ENCODE measurements around the gene LRFN4. TPM values are rescaled to one million over a fixed set of nuclear protein-coding genes. Genes with fewer than 3 reads are reported as not detected.

Gene LRFN4
- total and polyA plus RNA-seq, 10 donors, result 3.3 to 12.0 (median 8.0) TPM

- 91 to 95% (median 94%) methylated on average over 27 to 39 of the region's 39 CpGs for WGBS, 5 donors
- Histone ChIP-seq H3K4me3 (no peak overlapping the region), H3K27me3 (replicated peaks in 1 of 7) (no peaks in the 10 kb centered on the region), H3K36me3 (peaks cover 0 to 16% (median 0%) of the 10 kb centered on the region in 6 donors), H3K9me3 (no peaks in the 10 kb centered on the region), H3K4me1 (peaks cover 0 to 13% (median 7%) of the 10 kb centered on the region in 6 donors), H3K27ac (no peak overlapping the region)
- no peak for DNase-seq
- intact Hi-C loops (cut with DNase I; ENCODE audit: low total_unique reads), result no loop called here
- no peak for TF ChIP-seq POLR2A (IDR thresholded peaks at IDR 0.05)
- TF ChIP-seq POLR2AphosphoS5 (IDR thresholded peaks at IDR 0.05), result no peak
- no peak for TF ChIP-seq CTCF (IDR thresholded peaks at IDR 0.05 in 8 of 11, conservative IDR thresholded peaks at IDR 0.05 in 3 of 11)
Measured at GRCh38 chr11:66870616-66871520, 14.0 kb downstream of the LRFN4 start.

- intact Hi-C loops (cut with DNase I; ENCODE audit: low total_unique reads), result no loop called here
- Histone ChIP-seq H3K4me1 (peaks cover 0 to 13% (median 7%) of the 10 kb centered on the region in 6 donors), H3K4me3 (no peak overlapping the region), H3K27ac (no peak overlapping the region), H3K27me3 (replicated peaks in 1 of 7) (no peaks in the 10 kb centered on the region), H3K36me3 (peaks cover 0 to 16% (median 0%) of the 10 kb centered on the region in 6 donors), H3K9me3 (no peaks in the 10 kb centered on the region)
- TF ChIP-seq POLR2A (IDR thresholded peaks at IDR 0.05) (no peak), CTCF (IDR thresholded peaks at IDR 0.05 in 8 of 11, conservative IDR thresholded peaks at IDR 0.05 in 3 of 11) (no peak), POLR2AphosphoS5 (IDR thresholded peaks at IDR 0.05) (no peak)
- DNase-seq, result no peak
- WGBS, 5 donors, result 94 to 97% (median 96%) methylated on average over 18 of the region's 18 CpGs
Measured at GRCh38 chr11:66871521-66871901, 14.6 kb downstream of the LRFN4 start.

GRCh38 chr11:66874232-66874631 is 17.4 kb downstream of the LRFN4 start:
- intact Hi-C loops (cut with DNase I; ENCODE audit: low total_unique reads), result no loop called here
- Histone ChIP-seq H3K27me3 (replicated peaks in 1 of 7) (no peaks in the 10 kb centered on the region), H3K36me3 (peaks cover 0 to 16% (median 0%) of the 10 kb centered on the region in 6 donors), H3K4me1 (peaks cover 0 to 3% (median 0%) of the 10 kb centered on the region in 6 donors), H3K27ac (no peak overlapping the region), H3K4me3 (no peak overlapping the region), H3K9me3 (no peaks in the 10 kb centered on the region)
- TF ChIP-seq CTCF (IDR thresholded peaks at IDR 0.05 in 8 of 11, conservative IDR thresholded peaks at IDR 0.05 in 3 of 11), result no peak
- TF ChIP-seq POLR2AphosphoS5 (IDR thresholded peaks at IDR 0.05), result no peak
- TF ChIP-seq POLR2A (IDR thresholded peaks at IDR 0.05), result no peak
- no peak for DNase-seq
- 74 to 85% (median 77%) methylated on average over 6 of the region's 6 CpGs for WGBS, 5 donors

GRCh38 chr11:66875378-66875777 is 18.5 kb downstream of the LRFN4 start:
- Histone ChIP-seq H3K4me1 (peaks cover 0 to 7% (median 5%) of the 10 kb centered on the region in 6 donors), H3K36me3 (peaks cover 0 to 13% (median 0%) of the 10 kb centered on the region in 6 donors), H3K27ac (no peak overlapping the region), H3K9me3 (no peaks in the 10 kb centered on the region), H3K4me3 (no peak overlapping the region), H3K27me3 (replicated peaks in 1 of 7) (no peaks in the 10 kb centered on the region)
- TF ChIP-seq POLR2A (IDR thresholded peaks at IDR 0.05), result no peak
- TF ChIP-seq CTCF (IDR thresholded peaks at IDR 0.05 in 8 of 11, conservative IDR thresholded peaks at IDR 0.05 in 3 of 11), result no peak
- no peak for TF ChIP-seq POLR2AphosphoS5 (IDR thresholded peaks at IDR 0.05)
- DNase-seq, result no peak
- 80 to 93% (median 86%) methylated on average over 13 of the region's 13 CpGs for WGBS, 5 donors
- intact Hi-C loops (cut with DNase I; ENCODE audit: low total_unique reads), result no loop called here

Data from spleen (tissue), 11 donors.